Inflammatory macrophage treated with lipopolysaccharide for 4 hours (primary cell): ENCODE results near the gene BBLN.

Experiments
- DNase-seq: peaks from one replicate; pipeline ENCODE4 v3.0.0-alpha.2; 2020

Gene BBLN

GRCh38 chr9:128192601-128193371, 32.7 kb downstream of the BBLN start:
- peak; percentile 83 for DNase-seq

- no peak for DNase-seq
Measured at GRCh38 chr9:128193469-128194096, 33.5 kb downstream of the BBLN start.

DNA sequence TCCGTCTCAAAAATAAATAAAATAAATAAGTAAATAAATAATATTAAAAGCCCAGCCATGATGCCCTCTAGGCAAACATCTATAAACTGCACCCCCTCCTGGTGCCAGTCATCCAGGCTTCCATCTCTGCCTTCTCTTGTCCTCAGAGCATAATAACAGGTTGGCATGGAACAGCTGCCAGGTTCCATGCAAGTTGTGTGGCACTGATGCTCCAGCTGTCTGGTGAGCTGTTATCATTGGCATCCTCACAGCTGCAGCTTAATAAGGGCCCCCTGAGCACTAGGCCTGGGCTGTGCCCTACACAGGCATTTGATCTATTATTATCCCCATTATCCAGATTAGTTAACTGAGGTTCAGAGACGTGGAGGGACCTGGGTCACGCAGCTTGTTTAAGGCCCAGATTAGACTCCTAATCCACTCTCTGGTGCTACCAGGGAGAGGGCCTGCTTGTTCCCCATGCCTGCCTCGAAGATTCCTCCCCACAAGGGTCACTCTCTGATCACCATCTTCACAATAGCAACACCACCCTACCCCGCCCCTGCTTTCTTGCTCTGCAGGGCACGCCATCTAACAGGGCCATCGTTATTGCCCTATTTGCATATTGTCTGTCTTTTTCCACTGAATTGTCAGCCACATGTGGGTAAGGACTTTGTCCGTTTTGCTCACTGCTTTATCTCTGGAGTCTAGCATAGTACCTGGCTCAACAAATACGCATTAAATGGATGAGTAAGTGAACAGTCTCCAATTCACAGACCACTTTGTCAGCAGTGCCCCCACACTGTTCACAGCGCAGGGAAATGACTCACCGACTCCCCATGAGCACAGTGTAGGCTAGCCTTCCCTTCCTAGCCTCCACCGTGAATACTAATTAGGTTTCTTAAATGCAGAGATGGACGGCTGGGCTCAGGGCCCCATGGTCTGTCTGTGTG, 41.6 kb downstream of the BBLN start:
- no peak for DNase-seq

- no peak for DNase-seq
Measured at GRCh38 chr9:128202648-128203023, 42.6 kb downstream of the BBLN start.

DNA sequence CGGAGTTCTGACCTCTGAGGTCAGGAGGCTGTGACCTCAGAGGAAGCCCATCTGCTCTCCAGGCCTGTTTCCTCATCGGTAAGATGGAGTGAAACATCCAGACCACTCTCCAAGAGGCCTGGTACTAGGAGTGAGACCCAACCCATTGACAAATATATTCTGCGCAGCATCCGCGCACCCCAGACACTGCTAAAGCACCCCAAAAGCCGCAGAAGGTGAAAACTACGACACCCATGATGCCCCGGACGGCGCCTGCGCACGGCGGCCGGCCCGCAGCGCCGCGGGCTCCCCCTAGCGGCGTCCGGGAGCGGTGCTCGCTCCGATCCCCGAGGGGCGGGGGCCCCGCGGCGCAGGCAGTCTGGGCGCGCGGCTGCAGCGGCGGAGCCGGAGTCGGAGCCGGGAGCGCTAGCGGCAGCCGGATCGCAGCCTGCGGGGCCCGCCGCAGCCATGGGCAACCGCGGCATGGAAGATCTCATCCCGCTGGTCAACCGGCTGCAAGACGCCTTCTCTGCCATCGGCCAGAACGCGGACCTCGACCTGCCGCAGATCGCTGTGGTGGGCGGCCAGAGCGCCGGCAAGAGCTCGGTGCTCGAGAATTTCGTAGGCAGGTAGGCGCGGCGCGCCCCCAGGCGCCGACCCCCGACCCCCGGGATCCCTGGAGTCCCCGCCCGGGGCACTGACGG, 43.1 kb downstream of the BBLN start, which contains the start of gene DNM1:
Gene DNM1 (plus strand): TSS at position 356 of the 683 bp plus-strand sequence. CDS start 92 bp downstream, at position 448.
- DNase-seq = peak; percentile 63

DNA sequence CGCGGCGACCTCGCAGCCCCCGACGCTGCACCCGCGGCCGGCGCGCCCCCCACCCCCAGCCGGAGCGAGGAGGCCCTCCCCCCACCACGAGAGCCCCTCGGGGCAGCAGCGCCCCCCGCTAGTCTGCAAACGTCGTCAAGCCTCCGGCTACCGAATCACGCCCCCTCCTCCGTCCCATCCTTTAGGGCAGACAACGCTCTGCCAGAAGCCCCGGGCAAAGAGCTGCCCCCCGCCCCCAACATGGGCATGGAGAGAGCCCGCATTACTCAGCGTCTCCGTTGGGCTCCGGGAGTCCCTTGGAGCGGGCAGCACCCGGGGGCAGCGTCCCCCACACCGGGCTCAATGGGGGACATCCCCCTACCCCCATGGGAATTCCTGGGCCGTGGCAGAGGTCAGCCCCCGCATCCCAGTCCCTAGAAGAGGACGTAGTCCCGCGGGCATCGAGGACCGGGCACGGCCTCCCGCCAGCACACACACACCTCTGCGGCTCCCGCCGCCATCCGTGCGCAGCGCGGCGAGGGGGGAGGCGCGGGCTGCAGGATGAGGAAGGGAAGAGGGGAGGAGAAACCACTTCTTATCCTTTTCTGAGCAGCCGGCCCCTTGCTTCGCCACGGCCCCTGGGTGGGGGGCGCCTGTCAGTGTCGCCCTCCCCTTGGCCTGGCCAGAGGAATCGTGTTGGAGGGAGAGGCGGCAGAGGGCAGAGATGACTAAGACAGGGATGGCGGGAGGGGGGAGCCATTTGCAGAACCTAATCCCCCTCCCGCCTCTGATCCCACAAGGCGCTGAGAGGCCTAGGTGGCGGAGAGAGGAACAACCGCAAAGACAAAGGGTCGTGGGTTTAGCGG, 43.9 kb downstream of the BBLN start:
- DNase-seq = no peak

DNA sequence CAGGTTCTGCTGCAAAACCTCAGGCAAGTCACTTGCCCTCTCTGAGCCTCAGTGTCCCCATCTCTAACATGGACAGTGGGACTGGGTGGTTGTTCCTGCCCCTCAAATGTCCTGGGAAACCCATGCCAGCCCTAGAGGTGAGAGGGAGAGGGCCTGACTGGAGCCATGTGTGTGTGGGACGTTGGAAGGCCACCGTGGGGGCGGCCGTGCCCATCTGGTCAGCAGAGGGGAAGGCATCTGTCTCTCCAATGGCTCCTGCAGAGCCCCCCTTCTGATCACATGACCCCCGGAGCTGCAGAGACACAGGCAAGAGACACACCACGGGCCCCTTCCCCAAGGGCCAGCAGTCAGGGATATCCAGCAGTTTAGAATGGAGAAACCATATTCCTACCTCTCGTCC, 44.8 kb downstream of the BBLN start:
- DNase-seq = no peak

DNA sequence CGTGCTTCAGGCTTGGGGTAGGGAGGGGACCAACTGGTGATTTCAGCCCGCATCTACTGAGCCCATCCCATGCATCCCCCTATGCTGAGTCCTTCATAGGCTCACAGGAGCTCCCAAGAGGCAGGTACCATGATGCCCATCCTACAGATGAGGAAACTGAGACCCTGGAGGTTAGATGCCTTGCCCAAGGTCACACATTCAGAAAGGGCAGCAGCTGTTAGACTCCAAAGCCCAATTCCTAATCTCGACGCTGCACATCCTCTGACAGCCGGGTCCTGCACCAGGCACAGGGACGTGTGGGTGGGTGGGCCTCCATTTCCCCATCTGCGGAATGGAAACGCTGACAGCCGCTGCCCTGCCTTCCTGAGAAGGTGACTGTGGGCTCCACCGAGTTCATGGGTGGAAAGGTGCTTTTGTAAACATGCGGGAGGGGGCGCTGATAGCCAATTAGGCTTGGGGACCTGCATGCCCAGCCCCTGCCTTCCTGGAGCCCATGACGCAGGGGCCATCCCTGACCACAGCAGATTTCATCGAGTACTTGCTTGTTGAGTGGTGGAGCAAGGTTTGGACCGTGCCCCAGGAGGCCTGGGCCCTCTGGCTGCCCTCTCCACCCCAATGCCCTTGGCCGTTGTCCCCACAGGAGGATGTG, 45.4 kb downstream of the BBLN start:
- no peak for DNase-seq

- no peak for DNase-seq
Measured at GRCh38 chr9:128206484-128206883, 46.4 kb downstream of the BBLN start.

DNA sequence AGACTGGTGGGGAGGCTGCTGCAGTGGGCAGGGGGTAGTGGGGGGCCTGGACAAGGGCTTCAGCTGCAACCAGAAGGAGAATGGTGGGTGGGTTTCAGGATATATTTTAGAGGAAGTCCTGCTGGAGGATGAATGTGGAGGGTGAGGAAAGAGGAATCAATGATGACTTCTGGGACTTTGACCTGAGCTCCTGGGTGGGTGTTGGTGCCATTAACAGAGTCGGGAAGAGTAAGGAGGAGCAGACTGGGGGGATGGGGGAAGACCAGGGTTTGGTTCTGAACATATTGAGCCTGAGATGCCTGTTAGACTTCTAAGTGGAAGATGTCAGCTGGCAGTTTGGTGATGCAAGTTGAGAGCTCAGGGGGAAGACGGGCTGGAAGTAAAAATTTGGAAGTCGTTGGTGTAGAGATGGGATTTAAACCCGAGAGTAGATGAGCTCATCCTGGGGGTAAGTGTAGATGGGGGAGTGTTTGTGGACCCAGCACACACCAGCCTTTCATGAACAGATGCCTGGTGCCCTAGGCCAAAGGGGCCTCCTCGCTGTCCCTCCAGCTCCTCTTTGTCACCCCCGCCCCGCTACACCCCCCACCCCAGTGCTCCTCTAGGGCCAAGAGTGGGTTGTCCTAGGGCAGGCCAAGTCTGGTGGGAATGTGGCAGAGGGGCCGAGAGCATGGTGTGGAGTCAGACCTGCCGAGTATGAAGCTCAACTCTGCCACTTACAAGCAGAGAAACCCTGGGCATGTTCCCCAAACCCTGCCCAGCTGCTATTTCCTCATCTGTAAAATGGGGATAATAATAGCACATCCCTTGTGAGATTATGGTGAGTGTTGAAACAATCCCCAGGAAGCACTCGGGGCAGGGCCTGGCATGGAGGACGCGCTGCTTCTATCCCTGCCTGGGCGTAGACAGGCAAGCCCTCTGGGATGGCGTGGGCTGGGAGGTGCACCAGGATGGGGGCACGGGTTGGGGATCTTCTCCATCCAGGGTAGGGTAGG, 47.1 kb downstream of the BBLN start:
- peak; percentile 33 for DNase-seq

GRCh38 chr9:128208386-128208785, 48.3 kb downstream of the BBLN start:
- DNase-seq = no peak

- DNase-seq = no peak
Measured at GRCh38 chr9:128208946-128209669, 49.0 kb downstream of the BBLN start.

- DNase-seq = no peak
Measured at GRCh38 chr9:128211186-128211980, 51.3 kb downstream of the BBLN start.

GRCh38 chr9:128211981-128212281, 51.9 kb downstream of the BBLN start:
- DNase-seq = no peak
